ENCODE data around the gene TNRC18. TPM values are rescaled to one million over a fixed set of nuclear protein-coding genes. Genes with fewer than 3 reads are reported as not detected.

The TNRC18 gene
- total RNA-seq, 1 donor from 2014 or later: 118 TPM

DNA sequence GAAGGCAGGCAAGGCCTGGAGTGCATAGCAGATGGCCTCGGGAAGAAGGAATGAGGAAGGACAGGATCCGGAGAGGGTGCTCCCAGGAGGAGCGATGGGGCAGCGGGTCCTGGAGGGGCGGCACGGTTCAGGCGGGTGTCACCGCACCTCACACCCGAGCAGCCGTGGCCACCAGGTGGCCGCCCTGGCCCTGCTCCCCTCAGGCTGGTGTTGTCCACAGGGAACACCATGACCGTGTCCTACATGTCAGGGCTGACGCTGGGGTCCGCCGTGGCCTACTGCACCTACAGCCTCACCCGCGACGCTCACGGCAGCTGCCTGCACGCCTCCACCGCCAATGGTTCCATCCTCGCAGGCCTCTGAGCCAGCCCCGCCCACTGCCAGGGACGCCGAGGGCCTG, 121.1 kb downstream of the TNRC18 start:
- Histone ChIP-seq H3K27me3 (no peaks in the 10 kb centered on the region), H3K4me1 (no peaks in the 10 kb centered on the region), H3K9me3 (no peaks in the 10 kb centered on the region), H3K27ac (no peak overlapping the region), H3K36me3 (peaks cover 11% of the 10 kb centered on the region), H3K4me3 (no peak overlapping the region)
- DNase-seq: no peak
- ATAC-seq: peak; percentile 21
- intact Hi-C loops (cut with DNase I): no loop called here
- TF ChIP-seq, protein P1, sequence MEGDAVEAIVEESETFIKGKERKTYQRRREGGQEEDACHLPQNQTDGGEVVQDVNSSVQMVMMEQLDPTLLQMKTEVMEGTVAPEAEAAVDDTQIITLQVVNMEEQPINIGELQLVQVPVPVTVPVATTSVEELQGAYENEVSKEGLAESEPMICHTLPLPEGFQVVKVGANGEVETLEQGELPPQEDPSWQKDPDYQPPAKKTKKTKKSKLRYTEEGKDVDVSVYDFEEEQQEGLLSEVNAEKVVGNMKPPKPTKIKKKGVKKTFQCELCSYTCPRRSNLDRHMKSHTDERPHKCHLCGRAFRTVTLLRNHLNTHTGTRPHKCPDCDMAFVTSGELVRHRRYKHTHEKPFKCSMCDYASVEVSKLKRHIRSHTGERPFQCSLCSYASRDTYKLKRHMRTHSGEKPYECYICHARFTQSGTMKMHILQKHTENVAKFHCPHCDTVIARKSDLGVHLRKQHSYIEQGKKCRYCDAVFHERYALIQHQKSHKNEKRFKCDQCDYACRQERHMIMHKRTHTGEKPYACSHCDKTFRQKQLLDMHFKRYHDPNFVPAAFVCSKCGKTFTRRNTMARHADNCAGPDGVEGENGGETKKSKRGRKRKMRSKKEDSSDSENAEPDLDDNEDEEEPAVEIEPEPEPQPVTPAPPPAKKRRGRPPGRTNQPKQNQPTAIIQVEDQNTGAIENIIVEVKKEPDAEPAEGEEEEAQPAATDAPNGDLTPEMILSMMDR (IDR thresholded peaks at IDR 0.05): no peak

DNA sequence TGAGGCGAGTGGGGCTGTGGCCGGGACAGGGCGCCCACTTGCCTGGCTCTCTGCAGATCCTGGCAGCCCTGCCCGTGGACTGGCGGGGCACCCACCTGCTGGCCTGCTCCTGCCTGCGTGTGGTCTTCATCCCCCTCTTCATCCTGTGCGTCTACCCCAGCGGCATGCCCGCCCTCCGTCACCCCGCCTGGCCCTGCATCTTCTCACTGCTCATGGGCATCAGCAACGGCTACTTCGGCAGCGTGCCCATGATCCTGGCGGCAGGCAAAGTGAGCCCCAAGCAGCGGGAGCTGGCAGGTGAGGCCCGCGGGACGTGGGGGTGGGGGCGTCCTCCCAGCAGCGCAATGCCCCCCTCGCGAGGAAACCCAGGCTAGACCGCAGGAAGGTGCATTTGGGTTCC, 123.3 kb downstream of the TNRC18 start:
- no peaks in the 10 kb centered on the region for H3K9me3 ChIP-seq
- intact Hi-C loops (cut with DNase I): no loop called here
- H3K36me3 ChIP-seq: no peaks in the 10 kb centered on the region
- DNase-seq (no peak), ATAC-seq (no peak)
- H3K27ac ChIP-seq: no peak overlapping the region
- no peaks in the 10 kb centered on the region for H3K27me3 ChIP-seq
- no peak overlapping the region for H3K4me3 ChIP-seq
- H3K4me1 ChIP-seq: no peaks in the 10 kb centered on the region
- TF ChIP-seq, protein P1 (IDR thresholded peaks at IDR 0.05): no peak

DNA sequence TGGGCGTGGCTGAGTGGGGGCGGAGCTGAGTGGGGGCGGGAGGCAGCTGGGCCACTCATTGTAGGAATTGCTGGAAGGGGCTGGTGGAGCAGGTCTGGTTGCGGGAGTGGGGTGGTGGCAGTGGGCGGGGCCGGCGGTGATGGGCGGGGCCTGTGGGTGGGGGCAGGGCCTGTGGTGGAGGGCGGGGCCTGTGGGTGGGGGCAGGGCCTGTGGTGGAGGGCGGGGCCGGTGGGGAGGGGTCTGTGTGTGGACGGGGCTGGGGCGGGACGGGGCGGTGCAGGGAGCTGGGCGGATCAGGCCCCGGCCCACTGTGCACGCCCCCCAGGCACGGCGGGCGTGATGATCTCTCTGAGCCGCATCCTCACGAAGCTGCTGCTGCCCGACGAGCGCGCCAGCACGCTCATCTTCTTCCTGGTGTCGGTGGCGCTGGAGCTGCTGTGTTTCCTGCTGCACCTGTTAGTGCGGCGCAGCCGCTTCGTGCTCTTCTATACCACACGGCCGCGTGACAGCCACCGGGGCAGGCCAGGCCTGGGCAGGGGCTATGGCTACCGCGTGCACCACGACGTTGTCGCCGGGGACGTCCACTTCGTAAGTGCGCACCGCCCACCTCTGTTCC, 126.9 kb downstream of the TNRC18 start:
- DNase-seq: no peak
- Histone ChIP-seq H3K4me1 (no peaks in the 10 kb centered on the region), H3K27me3 (no peaks in the 10 kb centered on the region), H3K27ac (no peak overlapping the region), H3K9me3 (no peaks in the 10 kb centered on the region), H3K4me3 (no peak overlapping the region), H3K36me3 (no peaks in the 10 kb centered on the region)
- TF ChIP-seq, protein P1 (IDR thresholded peaks at IDR 0.05): no peak
- peak; percentile 35 for ATAC-seq
- intact Hi-C loops (cut with DNase I): no loop called here

DNA sequence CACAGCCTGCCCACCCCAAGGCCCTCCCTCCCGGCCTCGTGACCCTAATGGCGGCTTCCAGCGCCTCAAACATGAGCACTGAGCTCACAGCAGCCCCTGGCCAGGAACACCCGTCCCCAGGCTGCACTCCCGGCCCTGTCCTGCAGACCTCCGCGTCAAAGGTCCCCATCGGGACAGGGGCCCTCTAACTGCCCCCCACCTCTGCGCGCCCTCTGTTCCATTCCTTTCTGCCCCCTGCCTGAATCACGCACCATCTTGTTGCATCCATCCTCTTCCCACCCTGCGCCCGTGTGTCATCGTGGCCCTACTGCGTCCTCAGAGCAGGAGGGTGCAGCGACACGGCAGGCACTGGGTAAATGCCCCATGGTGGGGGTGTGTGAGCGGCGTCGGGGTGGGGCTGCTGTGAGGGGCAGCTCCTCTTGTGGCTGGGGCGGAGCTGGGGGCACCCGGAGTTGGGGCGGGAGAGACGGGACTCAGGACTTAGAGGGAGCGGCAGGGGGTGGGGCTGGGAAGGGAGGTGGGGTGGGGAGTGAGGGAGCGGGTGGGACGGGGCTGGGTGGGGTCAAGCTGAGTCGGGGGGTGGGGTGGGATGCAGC, 127.5 kb downstream of the TNRC18 start:
- DNase-seq (no peak), ATAC-seq (no peak)
- H3K4me1 ChIP-seq: no peaks in the 10 kb centered on the region
- H3K9me3 ChIP-seq: no peaks in the 10 kb centered on the region
- TF ChIP-seq, protein P1 (IDR thresholded peaks at IDR 0.05): no peak
- H3K27ac ChIP-seq: no peak overlapping the region
- no peaks in the 10 kb centered on the region for H3K36me3 ChIP-seq
- intact Hi-C loops (cut with DNase I): no loop called here
- no peak overlapping the region for H3K4me3 ChIP-seq
- H3K27me3 ChIP-seq: no peaks in the 10 kb centered on the region

DNA sequence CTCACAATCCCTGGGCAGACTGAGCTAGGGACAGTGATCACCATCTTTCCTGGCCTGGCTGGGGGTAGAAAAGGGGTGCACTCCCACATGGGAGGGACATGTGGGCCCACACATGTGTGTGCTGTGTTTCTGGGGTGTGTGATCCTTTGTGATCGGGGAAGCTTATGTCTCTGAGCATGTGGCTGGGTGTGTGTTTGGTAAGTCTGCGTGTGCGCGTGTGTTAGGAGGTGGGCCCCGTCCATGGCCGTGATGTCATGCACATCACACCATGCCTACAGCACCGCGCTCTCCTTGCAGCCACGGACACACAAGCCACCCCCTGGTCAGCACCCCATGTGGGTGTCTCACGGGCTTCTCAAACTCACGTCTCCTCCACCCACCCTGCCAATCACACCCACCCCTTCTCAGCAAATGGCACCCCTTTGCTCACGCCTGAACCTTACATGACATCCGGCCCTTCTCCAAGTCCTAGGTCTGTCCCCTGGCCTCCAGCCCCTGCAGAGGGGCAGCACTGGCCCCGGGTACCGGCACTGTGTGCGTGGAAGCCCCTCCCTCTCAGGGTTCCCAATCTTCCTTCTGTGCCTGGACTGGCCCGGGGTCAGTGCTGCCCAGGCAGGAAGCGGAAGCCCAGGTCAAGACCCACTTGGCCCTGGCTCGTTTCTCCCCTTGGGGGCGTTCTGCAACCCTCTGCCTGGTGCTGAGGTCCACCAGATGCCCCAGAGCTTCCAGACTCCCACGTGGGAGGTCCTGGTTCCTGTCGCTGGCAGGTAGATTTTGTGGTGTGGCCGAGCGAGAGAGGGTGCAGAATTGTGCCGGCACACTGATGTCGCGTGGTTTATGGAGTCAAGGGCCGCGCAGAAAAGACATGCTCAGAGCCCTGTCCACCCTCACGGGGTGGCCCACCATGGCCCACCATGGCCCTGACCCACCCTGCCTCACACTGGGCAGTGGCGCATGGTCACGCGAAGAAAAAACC, 128.3 kb downstream of the TNRC18 start:
- H3K27ac ChIP-seq: no peak overlapping the region
- no peaks in the 10 kb centered on the region for H3K4me1 ChIP-seq
- no peak for DNase-seq
- H3K27me3 ChIP-seq: no peaks in the 10 kb centered on the region
- ATAC-seq: no peak
- no peaks in the 10 kb centered on the region for H3K9me3 ChIP-seq
- no peak overlapping the region for H3K4me3 ChIP-seq
- no peaks in the 10 kb centered on the region for H3K36me3 ChIP-seq
- TF ChIP-seq, protein P1 (IDR thresholded peaks at IDR 0.05): no peak
- intact Hi-C loops (cut with DNase I): no loop called here

Measured in upper lobe of right lung (tissue), 1 donor.